ENCODE results near the gene YPEL4. TPM values are rescaled to one million over a fixed set of nuclear protein-coding genes. Genes with fewer than 3 reads are reported as not detected.
"Not testable (repeated sequence)": the region's sequence is repeated elsewhere in the genome, so short reads cannot be mapped to it uniquely, and the experiment has no call there.

Gene YPEL4, protein sequence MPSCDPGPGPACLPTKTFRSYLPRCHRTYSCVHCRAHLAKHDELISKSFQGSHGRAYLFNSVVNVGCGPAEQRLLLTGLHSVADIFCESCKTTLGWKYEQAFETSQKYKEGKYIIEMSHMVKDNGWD
- under 1 TPM; 0.38 to 0.56 TPM for total RNA-seq

DNA sequence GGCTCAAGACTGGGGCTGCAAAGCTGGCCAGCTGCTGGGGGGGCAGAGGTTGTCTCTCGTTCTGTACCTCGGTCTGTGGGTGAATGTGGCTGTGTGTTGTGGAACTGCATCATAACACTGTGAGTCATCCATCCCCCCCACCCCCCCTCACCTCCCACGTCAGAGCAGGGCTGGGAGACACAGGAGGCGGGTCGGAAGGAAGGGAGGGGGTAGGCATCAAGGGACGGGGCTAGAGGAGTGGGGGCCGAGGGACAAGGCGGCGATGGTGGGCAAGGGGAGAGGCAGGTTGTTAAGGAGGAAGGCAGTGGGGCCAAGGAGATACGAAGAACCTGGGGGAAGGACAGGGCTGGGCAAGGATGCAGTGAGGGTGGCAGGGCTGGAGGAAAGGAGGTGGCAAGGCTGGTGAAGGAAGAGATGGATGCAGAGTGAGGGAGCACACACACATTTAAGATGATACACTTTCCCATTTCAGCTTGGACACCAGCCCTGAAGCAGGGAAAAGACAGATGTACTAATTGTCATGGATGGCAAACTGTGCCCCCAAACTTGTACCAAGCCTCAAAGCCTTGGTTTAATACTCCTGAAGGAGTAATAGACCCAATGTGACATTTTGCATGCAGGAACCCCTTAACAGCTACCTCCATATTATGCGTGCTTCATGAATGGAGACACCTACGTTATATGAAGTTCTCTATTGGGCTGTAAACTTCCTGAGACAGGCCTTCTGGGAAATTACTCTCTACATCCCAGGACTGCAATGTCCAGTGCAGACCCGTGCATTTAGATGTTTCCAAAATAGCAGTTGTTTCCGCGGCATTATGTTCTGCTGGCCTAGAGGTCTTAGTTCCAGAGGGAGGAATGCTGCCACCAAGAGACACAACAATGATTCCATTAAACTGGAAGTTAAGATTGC lies at the start of gene YPEL4:
Gene YPEL4, minus strand, starts transcription at position 87 of the 913 bp plus-strand sequence. CDS start 2,805 bp downstream, outside the sequence.
- H3K36me3 Mint-ChIP-seq = no peaks in the 10 kb centered on the region
- H3K9me3 Mint-ChIP-seq = no peaks in the 10 kb centered on the region
- peak within 1 kb of the TSS; percentile 68 for H3K4me3 Mint-ChIP-seq
- peak; percentile 54 for DNase-seq
- H3K27ac Mint-ChIP-seq = no peak within 1 kb of the TSS
- H3K4me1 Mint-ChIP-seq = peaks cover 44% of the 10 kb centered on the region
- H3K27me3 Mint-ChIP-seq = peaks cover 38% of the 10 kb centered on the region

DNA sequence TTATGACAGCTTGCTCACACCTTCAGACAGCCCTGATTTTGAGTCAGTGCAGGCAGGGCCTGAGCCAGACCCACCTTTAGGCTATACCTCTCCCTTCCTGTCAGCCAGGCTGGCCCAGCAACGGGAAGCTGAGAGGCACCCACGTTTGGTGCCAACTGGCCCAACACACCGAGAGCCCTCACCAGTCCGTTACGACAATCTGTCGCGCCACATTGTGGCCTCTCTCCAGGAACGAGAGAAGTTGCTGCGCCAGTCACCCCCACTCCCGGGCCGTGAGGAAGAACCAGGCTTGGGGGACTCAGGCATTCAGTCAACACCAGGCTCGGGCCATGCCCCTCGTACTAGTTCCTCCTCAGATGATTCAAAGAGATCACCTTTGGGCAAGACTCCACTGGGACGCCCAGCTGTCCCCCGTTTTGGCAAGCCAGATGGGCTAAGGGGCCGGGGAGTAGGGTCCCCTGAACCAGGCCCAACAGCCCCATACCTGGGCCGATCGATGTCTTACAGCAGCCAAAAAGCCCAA lies 49.2 kb upstream of the YPEL4 start:
- H3K27ac Mint-ChIP-seq = no peak overlapping the region
- no peak for DNase-seq
- H3K4me3 Mint-ChIP-seq = no peak overlapping the region
- H3K9me3 Mint-ChIP-seq = no peaks in the 10 kb centered on the region
- H3K27me3 Mint-ChIP-seq = no peaks in the 10 kb centered on the region
- H3K36me3 Mint-ChIP-seq = peaks cover 17% of the 10 kb centered on the region
- H3K4me1 Mint-ChIP-seq = no peaks in the 10 kb centered on the region

- H3K36me3 Mint-ChIP-seq = peaks cover 30% of the 10 kb centered on the region
- not testable (repeated sequence) for H3K4me1 Mint-ChIP-seq, H3K9me3 Mint-ChIP-seq, H3K4me3 Mint-ChIP-seq, H3K27ac Mint-ChIP-seq, H3K27me3 Mint-ChIP-seq, DNase-seq
These were observed 40.8 kb upstream of the YPEL4 start for GRCh38 chr11:57690474-57690873.

- Mint-ChIP-seq H3K36me3 (peaks cover 33% of the 10 kb centered on the region), H3K27ac (no peak overlapping the region), H3K9me3 (no peaks in the 10 kb centered on the region), H3K4me3 (no peak overlapping the region), H3K27me3 (no peaks in the 10 kb centered on the region), H3K4me1 (peaks cover 39% of the 10 kb centered on the region)
- no peak for DNase-seq
These were observed 31.5 kb upstream of the YPEL4 start for GRCh38 chr11:57681168-57681567.

DNA sequence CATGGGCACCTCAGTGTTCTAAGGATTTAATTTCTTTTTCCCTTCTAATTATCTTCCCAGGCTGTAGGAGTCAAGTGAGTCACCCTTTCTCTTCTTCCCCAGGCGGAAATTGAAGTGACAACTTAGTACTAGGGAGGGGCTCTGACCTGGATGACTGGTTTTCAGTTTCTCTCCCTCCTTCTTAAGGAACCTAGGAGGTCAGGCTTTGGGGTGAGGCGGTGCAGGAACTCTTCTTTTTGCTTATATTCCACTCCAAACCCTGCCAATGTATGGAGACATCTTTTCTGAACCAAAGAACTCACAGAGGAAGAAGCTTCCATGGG lies 30.8 kb upstream of the YPEL4 start:
- H3K27ac Mint-ChIP-seq = peak overlapping the region; percentile 77
- H3K4me3 Mint-ChIP-seq = no peak overlapping the region
- no peaks in the 10 kb centered on the region for H3K9me3 Mint-ChIP-seq
- H3K27me3 Mint-ChIP-seq = no peaks in the 10 kb centered on the region
- H3K36me3 Mint-ChIP-seq = peaks cover 33% of the 10 kb centered on the region
- no peak for DNase-seq
- H3K4me1 Mint-ChIP-seq = peaks cover 45% of the 10 kb centered on the region

- H3K4me1 Mint-ChIP-seq = peaks cover 56% of the 10 kb centered on the region
- peaks cover 34% of the 10 kb centered on the region for H3K36me3 Mint-ChIP-seq
- no peak overlapping the region for H3K4me3 Mint-ChIP-seq
- no peaks in the 10 kb centered on the region for H3K9me3 Mint-ChIP-seq
- H3K27me3 Mint-ChIP-seq = no peaks in the 10 kb centered on the region
- no peak for DNase-seq
- H3K27ac Mint-ChIP-seq = no peak overlapping the region
These were observed 29.7 kb upstream of the YPEL4 start for GRCh38 chr11:57679396-57679795.

- Mint-ChIP-seq H3K4me3 (no peak overlapping the region), H3K9me3 (no peaks in the 10 kb centered on the region), H3K36me3 (peaks cover 43% of the 10 kb centered on the region), H3K27ac (peak overlapping the region; percentile 13), H3K4me1 (peaks cover 78% of the 10 kb centered on the region), H3K27me3 (no peaks in the 10 kb centered on the region)
- DNase-seq = no peak
These were observed 25.6 kb upstream of the YPEL4 start for GRCh38 chr11:57675176-57675941.

DNA sequence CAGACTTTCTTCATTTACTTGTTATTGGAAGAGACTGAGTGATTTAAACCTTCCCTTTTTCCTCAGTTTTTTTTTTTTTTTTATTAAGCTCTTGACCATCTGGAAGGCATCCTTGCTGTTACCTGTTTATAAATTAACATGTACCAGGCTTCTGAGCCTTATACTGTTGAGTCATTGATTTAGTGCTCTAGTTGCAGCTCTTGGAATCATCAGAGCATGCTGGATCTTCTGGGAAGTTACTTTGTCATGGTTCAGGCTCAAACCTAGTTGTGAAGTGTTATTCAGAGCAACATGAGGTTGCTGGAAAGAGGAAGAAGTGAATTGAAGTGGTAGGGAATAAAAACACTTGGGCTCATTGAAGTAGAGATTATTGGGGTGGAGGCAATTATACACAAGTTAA lies 24.5 kb upstream of the YPEL4 start:
- Mint-ChIP-seq H3K27ac (peak overlapping the region; percentile 9), H3K4me1 (peaks cover 73% of the 10 kb centered on the region)

GRCh38 chr11:57668434-57668782 lies 18.7 kb upstream of the YPEL4 start:
- H3K9me3 Mint-ChIP-seq = no peaks in the 10 kb centered on the region
- H3K36me3 Mint-ChIP-seq = peaks cover 22% of the 10 kb centered on the region
- no peaks in the 10 kb centered on the region for H3K27me3 Mint-ChIP-seq
- H3K27ac Mint-ChIP-seq = peak overlapping the region; percentile 98
- peak overlapping the region; percentile 98 for H3K4me3 Mint-ChIP-seq
- H3K4me1 Mint-ChIP-seq = peaks cover 39% of the 10 kb centered on the region
- DNase-seq = no peak

More for the DNA sequence above, 24.5 kb upstream of the YPEL4 start:
- H3K4me3 Mint-ChIP-seq = no peak overlapping the region
- DNase-seq = no peak
- H3K36me3 Mint-ChIP-seq = peaks cover 42% of the 10 kb centered on the region
- H3K9me3 Mint-ChIP-seq = no peaks in the 10 kb centered on the region
- H3K27me3 Mint-ChIP-seq = no peaks in the 10 kb centered on the region

- peak; percentile 100 for DNase-seq
- Mint-ChIP-seq H3K27ac (peak within 1 kb of the TSS; percentile 98), H3K27me3 (no peaks in the 10 kb centered on the region), H3K4me1 (peaks cover 34% of the 10 kb centered on the region), H3K9me3 (no peaks in the 10 kb centered on the region), H3K36me3 (peaks cover 18% of the 10 kb centered on the region), H3K4me3 (peak within 1 kb of the TSS; percentile 98)
These were observed 18.2 kb upstream of the YPEL4 start, which contains the start of gene ZDHHC5 for GRCh38 chr11:57667736-57668433. Gene ZDHHC5 (plus strand): TSS chr11:57668114. CDS start chr11:57673091, 4,977 bp downstream.

GRCh38 chr11:57667117-57667735 lies 17.5 kb upstream of the YPEL4 start:
- H3K4me3 Mint-ChIP-seq = peak overlapping the region; percentile 98
- peak overlapping the region; percentile 98 for H3K27ac Mint-ChIP-seq
- no peaks in the 10 kb centered on the region for H3K27me3 Mint-ChIP-seq
- peaks cover 29% of the 10 kb centered on the region for H3K4me1 Mint-ChIP-seq
- H3K36me3 Mint-ChIP-seq = peaks cover 17% of the 10 kb centered on the region
- DNase-seq = peak; percentile 92
- no peaks in the 10 kb centered on the region for H3K9me3 Mint-ChIP-seq

DNA sequence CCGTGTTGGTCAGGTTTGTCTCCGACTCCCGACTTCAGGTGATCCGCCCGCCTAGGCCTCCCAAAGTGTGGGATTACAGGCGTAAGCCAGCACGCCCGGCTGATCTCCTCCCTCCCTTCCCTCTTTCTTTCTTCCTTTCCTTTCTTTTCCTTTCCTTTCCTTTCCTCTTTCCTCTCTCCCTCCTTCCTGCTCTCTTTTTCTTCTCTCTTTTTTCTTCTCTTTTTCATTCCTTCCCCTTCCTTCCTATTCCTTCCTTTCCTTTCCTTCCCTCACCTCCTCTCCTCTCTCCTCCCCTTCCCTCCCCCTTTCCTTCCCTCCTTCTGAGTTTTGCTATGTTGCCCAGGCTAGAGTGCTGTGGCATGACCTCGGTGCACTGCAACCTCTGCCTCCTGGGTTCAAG lies 14.3 kb upstream of the YPEL4 start:
- peaks cover 19% of the 10 kb centered on the region for H3K4me1 Mint-ChIP-seq
- DNase-seq = no peak
- H3K27me3 Mint-ChIP-seq = no peaks in the 10 kb centered on the region
- no peaks in the 10 kb centered on the region for H3K9me3 Mint-ChIP-seq
- peaks cover 12% of the 10 kb centered on the region for H3K36me3 Mint-ChIP-seq
- no peak overlapping the region for H3K4me3 Mint-ChIP-seq
- H3K27ac Mint-ChIP-seq = no peak overlapping the region

DNA sequence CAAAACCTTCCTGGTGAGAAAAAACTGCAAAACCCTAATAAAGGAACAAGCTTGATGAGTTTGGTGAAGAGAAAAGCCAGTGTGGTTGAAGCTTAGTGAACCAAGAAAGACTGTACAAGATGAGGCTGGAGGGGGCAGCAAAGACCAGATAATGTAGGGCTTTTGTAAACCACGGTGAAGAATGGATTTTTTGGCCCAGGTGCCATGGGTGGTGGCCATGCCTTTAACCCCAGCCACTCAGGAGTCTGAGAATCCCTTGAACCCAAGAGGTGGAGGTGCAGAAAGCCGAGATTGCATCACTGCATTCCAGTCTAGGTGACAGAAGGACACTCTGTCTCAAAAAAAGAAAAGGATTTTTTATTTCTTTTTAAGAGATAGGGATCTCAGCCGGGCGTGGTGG lies 13.2 kb upstream of the YPEL4 start:
- Mint-ChIP-seq H3K27ac (no peak overlapping the region), H3K4me3 (no peak overlapping the region), H3K9me3 (no peaks in the 10 kb centered on the region), H3K4me1 (peaks cover 27% of the 10 kb centered on the region), H3K36me3 (peaks cover 7% of the 10 kb centered on the region), H3K27me3 (no peaks in the 10 kb centered on the region)
- no peak for DNase-seq

DNA sequence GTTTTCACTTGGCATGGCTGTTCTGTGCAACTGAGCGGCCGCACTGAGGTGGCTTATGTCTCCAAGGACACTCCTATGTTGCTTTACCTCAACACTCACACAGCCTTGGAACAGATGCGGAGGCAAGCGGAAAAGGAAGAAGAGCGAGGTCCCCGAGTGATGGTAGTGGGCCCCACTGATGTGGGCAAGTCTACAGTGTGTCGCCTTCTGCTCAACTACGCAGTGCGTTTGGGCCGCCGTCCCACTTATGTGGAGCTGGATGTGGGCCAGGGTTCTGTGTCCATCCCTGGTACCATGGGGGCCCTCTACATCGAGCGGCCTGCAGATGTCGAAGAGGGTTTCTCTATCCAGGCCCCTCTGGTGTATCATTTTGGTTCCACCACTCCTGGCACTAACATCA lies 10.0 kb upstream of the YPEL4 start:
- Mint-ChIP-seq H3K4me3 (no peak overlapping the region), H3K36me3 (peaks cover 9% of the 10 kb centered on the region), H3K27me3 (no peaks in the 10 kb centered on the region), H3K9me3 (no peaks in the 10 kb centered on the region), H3K4me1 (peaks cover 26% of the 10 kb centered on the region), H3K27ac (no peak overlapping the region)
- DNase-seq = no peak

All from activated naive CD8-positive, alpha-beta T cell treated with anti-CD3 and anti-CD28 coated beads for 36 hours (primary cell).